ENCODE results near the gene SRSF12.
"Not testable (repeated sequence)": the region's sequence is repeated elsewhere in the genome, so short reads cannot be mapped to it uniquely, and the experiment has no call there.

The SRSF12 gene

GRCh38 chr6:89139509-89140346 lies 21.9 kb upstream of the SRSF12 start:
- no peak overlapping the region for H3K4me3 ChIP-seq (ENCODE audit: low read depth, low read length)
- DNase-seq (ENCODE audit: low read depth): no peak
- TF ChIP-seq CTCF (IDR thresholded peaks at IDR 0.05; ENCODE audit: control insufficient read depth, extremely low read depth, insufficient read depth): no peak

GRCh38 chr6:89138173-89138572 lies 20.3 kb upstream of the SRSF12 start:
- TF ChIP-seq CTCF (IDR thresholded peaks at IDR 0.05; ENCODE audit: control insufficient read depth, extremely low read depth, insufficient read depth): no peak
- no peak overlapping the region for H3K4me3 ChIP-seq (ENCODE audit: low read depth, low read length)
- no peak for DNase-seq (ENCODE audit: low read depth)

DNA sequence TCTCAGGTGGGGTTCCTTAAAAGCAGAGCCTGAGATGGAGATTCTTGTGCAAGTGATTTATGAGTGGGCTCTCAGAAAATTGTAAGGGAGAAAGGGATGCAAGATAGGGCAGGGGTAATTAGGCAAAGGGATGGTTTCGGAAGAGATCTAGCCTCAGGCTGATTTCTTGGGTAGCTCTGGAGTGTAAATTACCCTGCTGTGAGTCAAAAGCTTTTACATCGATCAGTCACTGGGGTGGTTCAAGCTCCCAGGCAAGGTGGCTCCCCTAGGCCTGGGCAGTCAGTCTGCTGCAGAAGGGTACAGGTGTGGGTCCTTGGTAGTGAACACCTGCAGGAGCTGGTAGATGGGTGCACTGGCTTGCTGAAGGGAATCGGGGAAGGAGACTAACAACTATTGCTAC lies 16.9 kb upstream of the SRSF12 start:
- no peak for TF ChIP-seq CTCF (IDR thresholded peaks at IDR 0.05; ENCODE audit: control insufficient read depth, extremely low read depth, insufficient read depth)
- H3K4me3 ChIP-seq (ENCODE audit: low read depth, low read length): no peak overlapping the region
- DNase-seq (ENCODE audit: low read depth): no peak

- DNase-seq (ENCODE audit: low read depth): no peak
- no peak for TF ChIP-seq CTCF (IDR thresholded peaks at IDR 0.05; ENCODE audit: control insufficient read depth, extremely low read depth, insufficient read depth)
- no peak overlapping the region for H3K4me3 ChIP-seq (ENCODE audit: low read depth, low read length)
These were observed 16.1 kb upstream of the SRSF12 start for GRCh38 chr6:89133981-89134380.

DNA sequence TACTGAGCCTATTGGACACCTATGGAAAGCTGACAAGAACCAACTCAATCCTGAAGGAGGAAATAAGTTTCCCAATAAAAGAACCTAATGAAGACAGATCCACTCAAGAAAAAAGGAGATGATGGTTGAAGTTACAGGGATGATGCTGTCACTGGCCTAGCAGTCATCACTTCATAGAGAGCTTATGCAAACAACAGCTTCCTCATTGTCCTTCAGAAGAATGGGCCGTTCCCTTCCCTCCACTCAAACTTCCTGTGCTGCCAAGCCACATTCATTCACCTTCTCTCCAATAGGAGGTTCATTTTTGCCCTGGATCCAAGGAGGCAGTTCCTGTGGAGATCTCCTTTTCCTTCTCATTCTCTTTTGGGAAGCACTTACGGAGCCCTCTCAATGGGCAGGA lies 14.2 kb upstream of the SRSF12 start:
- DNase-seq (ENCODE audit: low read depth): no peak
- no peak for TF ChIP-seq CTCF (IDR thresholded peaks at IDR 0.05; ENCODE audit: control insufficient read depth, extremely low read depth, insufficient read depth)
- no peak overlapping the region for H3K4me3 ChIP-seq (ENCODE audit: low read depth, low read length)

DNA sequence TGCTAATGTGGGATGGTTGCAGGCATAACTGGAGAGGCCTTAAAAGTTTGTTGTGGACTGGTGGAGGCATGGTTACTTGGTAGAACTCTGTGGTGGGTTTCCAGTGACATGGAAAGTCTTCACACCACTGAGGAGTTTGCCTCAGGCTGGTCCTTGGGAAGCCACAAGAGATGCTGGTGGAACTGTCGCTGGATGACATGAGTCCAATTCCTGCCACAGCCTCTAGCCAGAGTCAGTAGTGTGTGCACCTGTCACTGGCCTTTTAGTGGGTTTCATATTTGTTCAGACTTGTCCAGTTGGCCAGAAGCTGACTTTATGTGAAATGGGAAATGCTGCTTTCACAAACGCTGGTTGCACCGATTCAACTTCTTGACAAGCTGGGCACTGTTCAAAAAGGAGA lies 13.7 kb upstream of the SRSF12 start:
- no peak for TF ChIP-seq CTCF (IDR thresholded peaks at IDR 0.05; ENCODE audit: control insufficient read depth, extremely low read depth, insufficient read depth)
- no peak overlapping the region for H3K4me3 ChIP-seq (ENCODE audit: low read depth, low read length)
- no peak for DNase-seq (ENCODE audit: low read depth)

- not testable (repeated sequence) for DNase-seq (ENCODE audit: low read depth); H3K4me3 ChIP-seq (ENCODE audit: low read depth, low read length)
These were observed 10.4 kb upstream of the SRSF12 start for GRCh38 chr6:89128256-89128671.
